OCI-M1 (cell line): ENCODE results near the gene AP1G1.
A peak's percentile ranks its signal among the peaks of the same experiment; 100 is the strongest.
"Not testable (repeated sequence)": the region's sequence is repeated elsewhere in the genome, so short reads cannot be mapped to it uniquely, and the experiment has no call there.

ENCODE experiments used
- DNase-seq: peaks from one replicate; lab custom pipeline; 2025; lab: John Stamatoyannopoulos, UW

AP1G1 gene

DNA sequence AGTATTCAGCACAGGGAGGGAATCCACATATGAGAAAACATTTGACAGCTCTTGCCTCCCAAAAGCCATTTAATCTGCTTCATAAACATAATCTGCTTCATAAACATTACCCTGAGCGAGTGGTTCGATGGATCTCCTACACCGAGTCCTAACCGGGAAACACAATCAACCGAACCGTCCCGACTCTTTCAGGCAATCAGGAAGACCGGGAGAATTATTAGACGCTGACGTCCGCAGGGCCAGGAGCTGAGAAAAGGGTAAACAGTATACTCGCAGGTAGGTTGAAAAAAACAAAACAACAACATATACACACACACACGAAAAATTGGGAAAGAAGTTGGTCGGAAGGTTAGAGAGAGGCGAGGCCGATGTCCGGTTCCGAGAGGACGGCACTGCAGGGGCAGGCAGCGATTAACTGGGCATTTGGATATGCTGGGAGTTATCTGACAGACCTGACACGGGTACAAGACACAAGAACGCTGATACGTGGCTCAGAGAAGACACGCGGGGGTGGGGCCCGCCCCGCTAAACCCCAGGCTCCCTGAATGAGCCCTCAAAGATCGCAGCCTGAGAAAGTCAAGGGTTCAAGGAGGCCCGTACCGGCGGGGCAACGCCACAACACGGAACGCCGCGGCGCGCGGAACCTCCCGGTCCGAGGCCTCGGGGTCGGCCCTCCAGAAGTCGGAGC lies 585 bp downstream of the AP1G1 start:
- peak; percentile 69 for DNase-seq

DNA sequence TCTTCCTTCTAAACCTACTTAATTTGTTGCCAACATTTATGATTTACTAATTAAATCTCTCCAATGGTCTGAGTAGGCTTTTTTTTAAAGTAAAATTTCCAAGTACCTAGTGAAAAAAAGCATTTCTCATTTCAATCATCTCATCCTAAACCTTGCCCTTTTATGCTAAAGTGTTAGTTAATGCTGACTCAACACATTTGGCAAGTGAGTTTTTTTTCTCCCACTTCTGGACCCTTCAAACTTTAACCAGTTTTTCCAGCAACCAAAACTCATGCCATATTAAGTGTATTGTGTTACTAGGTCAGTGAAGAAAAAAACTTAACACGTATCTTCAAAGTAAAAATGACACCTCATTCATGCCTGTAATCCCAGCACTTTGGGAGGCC lies 5.3 kb downstream of the AP1G1 start:
- DNase-seq, result no peak

DNA sequence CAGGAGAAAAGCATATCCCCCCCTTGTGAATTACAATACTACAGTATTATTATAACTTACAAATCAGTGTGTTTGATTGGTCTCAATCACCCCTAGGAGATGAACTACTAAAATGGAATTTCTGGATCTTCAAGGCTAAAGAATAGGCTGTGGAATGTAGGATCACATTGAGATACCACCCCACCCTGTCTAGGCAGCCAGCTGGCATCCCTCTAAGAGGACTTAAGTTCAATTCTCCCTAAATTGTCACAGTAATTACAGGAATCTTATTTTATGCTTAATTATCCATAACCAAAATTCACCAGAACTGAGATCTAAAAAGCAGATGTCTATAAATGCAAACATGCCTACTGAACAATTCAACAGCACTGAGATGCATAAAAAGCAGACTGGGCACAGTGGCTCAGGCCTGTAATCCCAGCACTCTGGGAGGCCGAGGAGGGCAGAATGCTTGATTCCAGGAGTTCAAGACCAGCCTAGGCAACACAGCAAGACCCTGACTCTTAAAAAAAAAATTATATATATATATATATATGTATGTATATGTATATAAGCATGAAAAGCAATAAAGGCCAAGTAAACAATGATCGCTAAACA lies 12.0 kb downstream of the AP1G1 start:
- DNase-seq, result no peak

DNA sequence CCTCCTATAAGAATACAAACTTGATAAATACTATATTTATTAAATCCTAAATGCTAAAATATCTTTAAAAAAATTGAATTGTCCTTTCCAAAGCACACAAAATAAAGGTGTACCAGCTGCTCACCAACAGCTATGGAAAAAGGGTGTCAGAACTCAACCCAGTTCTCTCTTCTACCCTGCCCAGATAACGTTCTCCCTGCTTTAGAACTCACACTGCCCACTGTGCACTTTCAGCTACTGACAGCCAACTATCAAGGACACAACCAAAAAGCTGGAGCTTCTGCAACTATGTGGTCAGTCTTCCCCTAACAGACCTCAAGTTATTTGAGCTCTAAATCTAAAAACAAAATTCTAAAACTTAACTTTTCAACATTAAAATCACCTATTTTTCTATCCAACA lies 13.7 kb downstream of the AP1G1 start:
- peak; percentile 15 for DNase-seq

DNA sequence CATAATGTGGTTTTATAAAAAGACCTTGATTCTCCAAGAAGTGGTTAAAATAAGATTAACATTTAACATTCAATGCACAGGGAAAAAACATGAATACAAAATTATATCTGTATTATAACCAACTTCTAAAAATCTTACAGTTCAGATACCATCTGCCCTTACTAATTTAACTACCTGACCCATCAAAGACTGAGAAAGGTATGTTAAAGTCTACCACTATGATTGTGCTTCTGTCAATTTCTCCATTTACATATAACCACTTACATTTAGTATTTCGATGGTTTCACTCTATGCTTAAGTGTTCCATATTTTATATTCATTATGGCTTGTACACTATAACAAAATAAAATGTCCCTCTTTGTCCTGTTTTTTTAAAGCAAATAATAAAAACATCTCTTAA lies 14.6 kb downstream of the AP1G1 start:
- DNase-seq, result no peak

DNA sequence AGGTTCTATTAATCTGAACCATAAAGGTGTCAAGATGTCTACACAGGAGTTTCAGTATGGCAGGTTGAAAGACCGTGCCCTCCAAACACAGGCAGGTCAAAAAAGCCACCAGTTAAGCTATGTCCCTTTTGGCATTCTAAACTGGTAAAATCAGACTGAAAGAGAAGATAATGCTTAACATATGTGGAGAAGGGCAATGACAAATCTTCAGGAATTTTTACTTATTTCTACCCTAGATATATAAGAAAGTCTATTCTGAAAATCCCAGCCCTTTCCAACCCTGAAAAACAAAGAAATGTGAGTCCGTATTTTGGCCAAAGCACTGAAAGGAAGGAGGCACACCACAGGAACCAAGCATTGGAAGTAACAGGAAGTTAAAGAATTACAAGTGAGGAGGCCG lies 16.5 kb downstream of the AP1G1 start:
- no peak for DNase-seq

DNA sequence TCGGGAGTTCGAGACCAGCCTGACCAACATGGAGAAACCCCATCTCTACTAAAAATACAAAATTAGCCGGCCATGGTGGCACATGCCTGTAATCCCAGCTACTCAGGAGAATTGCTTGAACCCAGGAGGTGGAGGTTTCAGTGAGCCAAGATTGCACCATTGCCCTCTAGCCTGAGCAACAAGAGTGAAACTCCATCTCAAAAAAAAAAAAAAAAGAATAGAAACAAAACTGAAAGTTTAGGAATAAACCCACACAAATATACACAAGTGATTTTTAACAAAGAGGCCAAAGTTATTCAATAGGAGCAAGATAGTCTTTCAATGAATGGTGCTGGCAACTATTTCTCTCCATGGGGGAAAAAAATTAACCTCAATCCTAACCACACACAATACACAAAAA lies 18.3 kb downstream of the AP1G1 start:
- not testable (repeated sequence) for DNase-seq

DNA sequence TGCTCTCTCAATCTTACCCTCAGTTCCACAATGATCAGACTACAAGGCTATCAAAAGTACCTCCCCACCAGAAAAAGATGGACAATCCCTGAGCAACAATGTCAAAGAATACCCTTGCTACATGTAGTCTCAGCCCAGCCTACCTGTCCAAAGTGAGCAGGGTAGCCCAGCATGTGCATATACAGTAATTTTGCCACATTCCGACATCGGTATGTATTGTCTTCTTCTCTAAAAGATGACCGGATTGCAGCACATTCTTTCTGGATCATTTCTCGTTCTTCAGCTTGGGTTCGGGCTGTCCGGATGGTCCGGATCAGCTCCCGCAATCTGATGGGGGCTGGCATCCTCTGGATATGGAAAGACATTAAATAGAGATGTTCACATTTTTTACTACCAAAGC lies 19.5 kb downstream of the AP1G1 start:
- DNase-seq, result no peak

DNA sequence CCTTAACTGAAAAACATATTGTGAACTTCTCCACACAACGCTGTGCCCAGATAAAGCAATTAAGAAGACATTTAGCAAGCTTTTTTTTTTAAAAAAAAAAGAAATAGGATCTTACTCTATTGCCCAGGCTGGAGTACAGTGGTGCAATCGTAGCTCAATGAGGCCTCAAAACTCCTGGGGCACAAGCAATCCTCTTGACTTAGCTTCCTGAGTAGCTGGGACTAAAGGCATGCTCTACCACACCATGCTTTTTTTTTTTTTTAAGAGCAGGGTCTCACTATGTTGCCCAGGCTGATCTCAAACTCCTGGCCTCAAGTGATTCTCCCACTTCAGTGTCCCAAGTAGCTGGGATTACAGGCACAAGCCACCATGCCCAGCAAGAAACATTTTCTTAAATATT lies 20.1 kb downstream of the AP1G1 start:
- no peak for DNase-seq

DNA sequence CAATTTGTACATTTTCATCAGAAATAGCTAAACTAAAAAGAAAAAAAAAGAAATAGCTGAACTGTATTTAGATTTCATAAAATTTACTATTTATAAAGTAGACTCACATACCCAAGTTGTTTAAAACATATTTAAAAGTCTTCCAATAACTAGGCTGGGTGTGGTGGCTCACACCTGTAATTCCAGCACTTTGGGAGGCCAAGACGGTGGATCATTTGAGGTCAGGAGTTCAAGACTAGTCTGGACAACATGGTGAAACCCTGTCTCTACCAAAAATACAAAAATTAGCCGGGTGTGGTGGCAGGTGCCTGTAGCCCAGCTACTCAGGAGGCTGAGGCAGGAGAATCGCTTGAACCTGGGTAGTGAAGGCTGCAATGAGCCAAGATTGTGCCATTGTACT lies 23.5 kb downstream of the AP1G1 start:
- not testable (repeated sequence) for DNase-seq

DNA sequence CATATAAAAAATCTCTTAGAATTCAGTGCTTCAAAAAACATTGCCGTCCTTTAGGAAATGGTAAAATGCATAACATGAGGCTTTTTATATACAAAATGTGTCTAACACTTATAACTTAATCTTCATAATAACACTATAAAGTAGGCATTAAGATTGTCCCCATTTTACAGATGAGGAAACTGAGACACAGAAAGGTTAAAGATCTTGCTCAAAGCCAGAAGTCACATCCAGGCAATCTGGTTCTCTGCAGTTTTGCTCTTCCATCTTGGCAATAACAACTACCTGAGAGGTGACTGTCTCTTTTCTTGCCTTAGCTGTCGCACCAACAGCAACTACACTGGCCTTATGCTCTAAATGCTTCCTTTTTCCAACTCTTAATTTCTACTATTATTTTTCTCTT lies 24.5 kb downstream of the AP1G1 start:
- DNase-seq, result no peak

DNA sequence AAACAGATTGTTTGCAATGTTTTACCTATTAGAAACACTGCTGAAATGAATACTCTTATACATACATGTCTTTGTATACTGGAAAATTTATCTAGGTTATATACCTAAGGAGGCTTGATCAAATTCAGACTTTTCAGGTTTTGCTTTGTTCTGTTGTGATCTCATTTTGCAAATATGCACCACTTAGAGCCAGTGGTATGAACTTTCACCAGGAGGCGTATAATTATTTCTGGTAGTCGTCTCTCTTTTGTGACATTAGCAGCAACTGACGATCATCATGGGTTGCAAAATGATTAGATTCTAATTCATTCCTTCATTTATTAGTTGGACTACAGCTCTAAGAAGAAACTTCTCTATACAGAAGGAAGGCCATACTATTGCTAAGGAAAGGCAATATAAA lies 26.9 kb downstream of the AP1G1 start:
- no peak for DNase-seq

DNA sequence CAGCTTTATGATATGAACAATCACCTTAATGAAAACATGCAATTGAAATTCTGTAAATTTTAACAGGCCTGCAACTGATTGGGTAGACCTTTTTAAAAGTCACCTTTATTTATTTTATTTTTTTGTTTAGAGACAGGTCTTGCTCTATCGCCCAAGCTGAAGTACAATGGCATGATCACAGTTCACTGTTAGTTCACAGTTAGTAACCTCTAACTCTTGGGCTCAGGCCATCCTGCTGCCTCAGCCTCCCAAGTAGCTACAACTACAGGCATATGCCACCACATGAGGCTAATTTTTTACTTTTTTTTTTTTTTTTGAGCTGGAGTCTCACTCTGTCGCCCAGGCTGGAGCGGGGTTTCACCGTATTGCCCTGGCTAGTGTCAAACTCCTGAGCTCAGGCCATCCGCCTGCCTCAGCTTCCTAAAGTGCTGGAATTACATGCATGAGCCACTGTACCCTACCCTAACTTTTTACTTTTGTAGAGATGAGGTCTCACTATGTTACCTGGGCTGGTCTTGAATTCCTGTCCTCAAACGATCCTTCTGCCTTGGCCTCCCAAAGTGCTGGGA lies 28.0 kb downstream of the AP1G1 start:
- no peak for DNase-seq

DNA sequence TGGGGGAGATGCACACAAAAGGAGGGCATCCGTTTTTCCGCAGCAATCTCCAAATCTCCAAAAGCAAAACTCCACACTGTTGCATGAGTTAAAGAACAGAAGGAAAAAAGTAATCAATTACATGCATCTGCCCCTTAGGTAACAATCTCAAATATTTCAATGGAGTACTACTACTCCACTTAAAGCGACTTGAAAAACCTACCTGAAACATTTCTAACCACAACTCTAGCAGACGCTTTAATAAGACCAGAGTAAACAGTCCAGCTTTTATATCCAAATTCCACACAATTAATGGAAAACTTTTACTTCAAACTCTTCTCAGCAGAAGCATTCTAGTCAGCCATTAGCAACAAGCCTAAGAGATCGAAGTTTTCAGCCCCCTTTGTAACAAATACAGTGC lies 29.9 kb downstream of the AP1G1 start:
- no peak for DNase-seq

DNA sequence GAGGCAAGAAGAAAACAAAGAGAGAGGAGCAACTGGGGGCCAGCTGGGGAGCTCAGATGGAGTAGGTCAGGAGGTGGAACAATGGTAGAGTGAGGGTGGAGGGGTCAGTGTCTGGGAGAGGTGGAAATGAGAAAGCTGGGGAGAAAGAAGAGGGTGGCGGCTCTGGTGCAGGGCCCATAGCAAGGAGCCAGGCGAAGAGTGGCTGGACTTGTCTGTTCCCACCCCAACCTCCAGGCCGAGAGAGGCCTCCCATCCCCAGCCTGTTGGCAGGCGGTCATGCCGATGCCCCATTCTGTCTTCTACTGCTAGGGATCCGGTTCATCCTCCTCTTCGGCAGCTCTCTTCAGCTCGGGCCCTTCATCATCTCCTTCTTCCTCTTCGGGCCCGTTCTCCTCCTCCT lies 31.3 kb downstream of the AP1G1 start:
- no peak for DNase-seq

DNA sequence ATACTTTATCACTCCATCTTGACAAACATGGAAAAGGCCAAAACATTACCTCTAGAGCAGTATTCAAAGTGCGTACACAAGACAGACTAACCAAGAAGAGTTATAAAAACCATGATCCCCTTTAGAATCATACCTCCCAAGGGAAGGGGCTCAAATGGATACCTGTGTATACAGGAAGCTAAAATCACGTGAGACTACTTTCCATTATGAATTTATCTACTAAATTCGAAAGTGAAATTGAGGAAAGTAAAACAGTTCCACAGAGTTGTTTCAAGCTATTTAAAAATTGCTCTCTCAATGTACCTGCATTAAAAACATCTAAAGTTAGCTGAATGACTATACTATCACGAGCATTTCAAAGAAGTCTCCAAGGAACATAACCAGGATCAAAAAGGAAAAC lies 32.7 kb downstream of the AP1G1 start:
- no peak for DNase-seq

DNA sequence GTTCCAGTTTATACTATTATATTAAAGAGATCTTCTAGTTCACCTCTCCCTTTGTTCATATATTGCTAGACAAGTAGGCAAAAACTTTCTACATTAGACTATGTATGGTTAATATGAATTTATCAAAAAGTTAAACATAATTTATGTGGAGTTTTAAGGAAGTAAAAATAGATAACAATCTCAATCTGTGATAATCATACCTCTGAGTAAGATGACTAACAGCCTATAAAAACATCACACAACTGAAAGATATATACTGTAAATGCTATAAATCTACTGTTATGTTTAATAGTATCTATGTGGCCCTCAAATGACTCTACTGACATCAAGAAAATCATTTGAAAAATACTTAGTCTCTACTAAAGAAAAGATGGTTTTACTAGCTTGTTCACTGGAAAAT lies 37.1 kb downstream of the AP1G1 start:
- no peak for DNase-seq

DNA sequence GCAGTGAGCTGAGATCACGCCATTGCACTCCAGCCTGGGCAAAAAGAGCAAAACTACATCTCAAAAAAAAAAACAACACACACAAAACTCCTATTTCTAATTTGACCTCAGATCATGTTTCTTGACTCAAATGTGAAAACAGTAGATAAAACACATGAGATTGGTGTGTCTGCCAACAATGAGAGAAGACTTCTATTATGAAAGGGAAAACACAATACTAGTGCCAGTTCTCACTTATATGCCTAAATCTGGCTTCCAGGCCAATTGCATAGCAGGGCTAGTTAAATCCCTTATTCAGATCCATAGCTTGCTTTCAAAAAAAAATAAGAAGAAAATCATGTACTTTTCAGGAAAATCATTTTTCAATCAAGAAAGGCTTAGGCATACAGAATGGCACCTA lies 39.4 kb downstream of the AP1G1 start:
- peak; percentile 9 for DNase-seq

DNA sequence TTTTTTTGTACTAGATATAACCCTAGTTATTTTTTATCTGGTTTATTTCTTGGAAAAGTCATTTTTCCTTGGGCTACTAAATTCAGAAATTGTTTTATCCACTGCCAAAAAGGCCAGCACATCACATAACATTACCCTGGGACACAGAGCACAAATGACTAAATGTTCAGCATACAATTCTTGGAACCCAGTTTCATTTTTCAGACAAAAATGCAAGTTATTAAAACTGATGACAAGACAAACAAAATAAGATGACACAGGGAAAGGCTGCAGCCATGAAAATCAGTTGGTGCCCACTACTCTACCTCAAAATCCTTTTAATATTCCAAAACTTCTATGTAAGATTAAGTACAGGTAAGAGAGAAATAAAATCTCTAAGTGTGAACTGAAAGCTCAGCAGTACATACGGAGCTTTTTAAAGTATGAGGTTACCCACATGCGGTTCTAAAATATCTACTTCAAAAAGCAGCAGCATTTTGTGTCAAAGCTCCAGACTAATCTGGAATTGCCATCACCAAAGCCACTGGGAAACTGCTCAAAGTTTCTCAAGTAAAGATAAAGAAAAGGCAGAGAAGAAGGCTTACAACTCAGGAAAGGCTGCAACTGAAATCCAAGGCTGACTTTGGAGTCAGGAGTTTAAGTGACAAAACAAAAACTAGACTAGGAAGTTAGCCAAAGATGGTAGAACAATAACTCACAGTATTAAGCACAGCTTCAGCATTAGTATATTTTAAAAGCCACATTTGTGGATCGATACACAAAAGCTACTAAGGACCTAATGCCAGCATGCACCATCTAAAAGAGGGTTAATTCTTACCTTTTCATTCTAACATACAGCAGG lies 41.4 kb downstream of the AP1G1 start:
- peak; percentile 63 for DNase-seq

DNA sequence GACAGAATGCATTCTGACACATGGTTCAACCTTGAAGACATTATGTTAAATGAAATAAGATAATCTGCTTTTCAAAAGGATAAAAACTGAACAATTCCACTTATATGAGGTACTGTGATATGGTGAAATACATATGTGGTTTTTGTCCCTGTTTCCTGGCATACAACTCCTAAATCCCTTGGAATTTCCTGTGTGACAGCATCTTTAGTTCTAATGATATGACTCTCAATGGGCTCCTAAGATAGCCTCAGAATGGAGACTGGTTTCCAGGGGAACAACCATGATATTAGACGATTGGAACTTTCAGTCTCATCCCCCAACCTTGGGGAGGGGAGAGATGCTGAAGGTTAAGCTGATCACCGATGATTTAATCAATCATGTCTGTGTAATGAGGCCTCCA lies 46.4 kb downstream of the AP1G1 start:
- DNase-seq, result no peak

DNA sequence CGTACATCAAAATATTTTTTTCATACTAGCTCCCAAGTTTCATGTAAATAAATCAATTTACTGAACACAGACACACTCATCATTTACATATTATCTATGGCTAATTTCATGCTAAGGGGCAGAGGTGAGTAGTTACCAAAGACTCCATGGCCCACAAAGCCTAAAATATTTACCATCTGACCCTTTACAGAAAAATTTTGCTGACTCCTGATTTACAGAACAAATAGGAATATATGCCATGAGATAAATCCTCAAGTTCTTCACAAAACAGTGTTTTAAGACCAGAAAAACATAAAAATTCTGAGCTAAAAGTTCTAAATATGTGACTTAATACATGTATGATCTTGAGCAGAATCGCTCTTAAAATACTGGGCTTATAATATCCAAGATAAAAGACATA lies 47.5 kb downstream of the AP1G1 start:
- no peak for DNase-seq

DNA sequence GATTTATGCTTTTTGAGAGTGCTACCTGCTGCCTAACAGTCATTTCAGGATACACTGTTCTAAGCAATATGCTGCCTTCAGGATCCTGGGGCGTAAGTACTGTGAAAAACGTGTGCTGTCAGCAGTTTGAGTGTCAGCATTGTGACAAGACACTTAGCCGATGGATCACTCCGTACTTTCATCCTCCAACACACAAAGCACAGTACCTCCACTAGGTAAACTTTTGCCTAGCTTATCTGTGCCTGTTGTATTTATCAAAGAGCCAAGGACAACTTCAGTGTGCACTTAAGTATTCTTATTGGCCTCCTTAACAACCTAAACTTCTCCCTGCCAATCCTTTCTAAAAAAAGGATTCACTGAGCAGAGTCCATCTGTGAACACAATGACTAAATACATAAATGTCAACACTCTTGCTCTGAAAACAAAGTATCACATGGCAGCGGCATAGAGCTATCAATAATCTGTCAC lies 50.3 kb downstream of the AP1G1 start:
- no peak for DNase-seq

DNA sequence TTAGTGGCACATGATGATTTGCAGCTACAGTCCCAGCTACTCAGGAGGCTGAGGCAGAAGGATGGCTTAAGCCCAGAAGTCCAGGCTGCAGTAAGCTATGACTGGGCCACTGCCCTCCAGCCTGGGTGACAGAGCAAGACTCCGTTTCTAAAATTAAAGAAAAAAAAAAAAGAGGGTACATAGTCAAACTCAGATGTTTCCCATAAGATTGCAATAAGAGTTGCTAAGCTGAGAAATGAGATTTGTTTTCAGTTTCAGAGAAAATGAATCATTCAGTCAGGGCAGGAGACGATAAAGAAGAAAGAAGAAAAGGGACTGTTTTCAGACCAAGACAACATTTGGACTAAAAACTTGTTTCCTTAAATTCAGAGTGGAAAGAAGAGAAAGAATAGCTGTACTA lies 54.0 kb downstream of the AP1G1 start:
- DNase-seq, result no peak
